GM23248 (cell line): ENCODE data around the gene LPAR2.

ENCODE experiments used
- EZH2 ChIP-seq: fragments of 200-600 bp; sonication (generic); IDR thresholded peaks from 2 replicates; pipeline ENCODE4 v1.6.1; 2018; ENCODE audit warnings: antibody characterized with exemption, mild to moderate bottlenecking; ENCODE audit not compliant: insufficient read depth, poor library complexity, severe bottlenecking
- EZH2phosphoT487 ChIP-seq: fragments of 200-600 bp; sonication (generic); IDR thresholded peaks from 2 replicates; pipeline ENCODE4 v1.6.1; 2018; ENCODE audit warnings: antibody characterized with exemption, moderate library complexity, mild to moderate bottlenecking, low read depth; ENCODE audit not compliant: insufficient read depth

GRCh38 chr19:19668230-19669012 lies 40.4 kb upstream of the LPAR2 start, which contains the start of gene ZNF101:
- TF ChIP-seq EZH2: no peak
- no peak for TF ChIP-seq EZH2phosphoT487
